ENCODE measurements around the gene JOSD1. TPM values are rescaled to one million over a fixed set of nuclear protein-coding genes. Genes with fewer than 3 reads are reported as not detected.
A peak's percentile ranks its signal among the peaks of the same experiment; 100 is the strongest.

The JOSD1 gene
- 10 to 100 TPM; 82.5 to 98.3 (median 87.9) TPM for total RNA-seq
- long read RNA-seq, donor 1, transcript JOSD1-207 (2 exons, 467 nt), result major isoform, 39 of 58 reads
- long read RNA-seq, donor 1, partial matches to known transcripts, result 1 of 58 reads
- long read RNA-seq, donor 1, other reads (novel, unspliced or antisense), result 15 of 58 reads
- long read RNA-seq, donor 2, partial matches to known transcripts, result 0 of 23 reads
- long read RNA-seq, donor 2, other reads (novel, unspliced or antisense), result 23 of 23 reads

GRCh38 chr22:38700789-38701628 is at the start of gene JOSD1:
TSS of gene JOSD1 (minus strand) at chr22:38700943. CDS start at chr22:38699987, 956 bp downstream.
- peaks cover 47% of the 10 kb centered on the region for H3K4me1 ChIP-seq (ENCODE audit: low read depth)
- TF ChIP-seq CTCF (IDR thresholded peaks at IDR 0.05), result no peak

GRCh38 chr22:38750104-38750503 is 49.4 kb upstream of the JOSD1 start:
- H3K36me3 ChIP-seq (ENCODE audit: low read depth), result peaks cover 14% of the 10 kb centered on the region
- ATAC-seq (no peak), DNase-seq (no peak)
- no peak for TF ChIP-seq CTCF (IDR thresholded peaks at IDR 0.05)
- H3K4me3 ChIP-seq, result no peak overlapping the region
- peaks cover 21% of the 10 kb centered on the region for H3K4me1 ChIP-seq (ENCODE audit: low read depth)
- intact Hi-C loops (cut with DNase I, micrococcal nuclease), result no loop called here
- no peaks in the 10 kb centered on the region for H3K9me3 ChIP-seq

More at GRCh38 chr22:38700789-38701628, at the start of gene JOSD1:
- intact Hi-C loops (cut with DNase I, micrococcal nuclease), result no loop called here
- ATAC-seq (peak; percentile 76), DNase-seq (peak; percentile 97 to 99 (median 98))
- Histone ChIP-seq H3K9me3 (no peaks in the 10 kb centered on the region), H3K36me3 (ENCODE audit: low read depth) (no peaks in the 10 kb centered on the region), H3K4me3 (peak within 1 kb of the TSS; percentile 66)

GRCh38 chr22:38748487-38749136 is 47.9 kb upstream of the JOSD1 start:
- ATAC-seq, result no peak
- Histone ChIP-seq H3K36me3 (ENCODE audit: low read depth) (peaks cover 22% of the 10 kb centered on the region), H3K4me3 (no peak overlapping the region), H3K9me3 (no peaks in the 10 kb centered on the region), H3K4me1 (ENCODE audit: low read depth) (peaks cover 11% of the 10 kb centered on the region)
- DNase-seq, result no peak
- no peak for TF ChIP-seq CTCF (IDR thresholded peaks at IDR 0.05)
- intact Hi-C loops (cut with DNase I, micrococcal nuclease), result no loop called here

- TF ChIP-seq CTCF (IDR thresholded peaks at IDR 0.05), result no peak
- intact Hi-C loops (cut with DNase I, micrococcal nuclease), result no loop called here
- H3K36me3 ChIP-seq (ENCODE audit: low read depth), result peaks cover 34% of the 10 kb centered on the region
- DNase-seq (peak in 2 of 3 donors; percentile 77 to 78), ATAC-seq (peak; percentile 85)
- H3K4me1 ChIP-seq (ENCODE audit: low read depth), result peaks cover 8% of the 10 kb centered on the region
- H3K9me3 ChIP-seq, result no peaks in the 10 kb centered on the region
- no peak overlapping the region for H3K4me3 ChIP-seq
These were observed 45.1 kb upstream of the JOSD1 start for GRCh38 chr22:38745676-38746460.

- DNase-seq, result no peak
- no peak for ATAC-seq
- no peak overlapping the region for H3K4me3 ChIP-seq
- peaks cover 8% of the 10 kb centered on the region for H3K4me1 ChIP-seq (ENCODE audit: low read depth)
- peaks cover 38% of the 10 kb centered on the region for H3K36me3 ChIP-seq (ENCODE audit: low read depth)
- intact Hi-C loops (cut with DNase I, micrococcal nuclease), result no loop called here
- H3K9me3 ChIP-seq, result no peaks in the 10 kb centered on the region
- no peak for TF ChIP-seq CTCF (IDR thresholded peaks at IDR 0.05)
These were observed 44.2 kb upstream of the JOSD1 start for GRCh38 chr22:38744981-38745380.
